Parathyroid adenoma (tissue), 2 donors: Measurements from ENCODE around the gene ATP8B1.

Source experiments
- H2AFZ ChIP-seq: fragments of 300-600 bp; sonication (generic); one replicate; pipeline ENCODE4 v1.7.0; 2017; ENCODE audit warnings: antibody characterized with exemption, mild to moderate bottlenecking
- H3K27ac ChIP-seq: fragments of 300-600 bp; sonication (generic); one replicate; pipeline ENCODE4 v1.7.0; 2017
- H3K27me3 ChIP-seq: fragments of 300-600 bp; sonication (generic); one replicate; pipeline ENCODE4 v1.7.0; 2017; ENCODE audit warnings: low read length; ENCODE audit not compliant: control insufficient read depth, insufficient read depth
- H3K36me3 ChIP-seq: fragments of 300-600 bp; sonication (generic); one replicate; pipeline ENCODE4 v1.7.0; 2017; ENCODE audit warnings: low read length; ENCODE audit not compliant: control insufficient read depth, insufficient read depth
- H3K4me1 ChIP-seq: fragments of 300-600 bp; sonication (generic); one replicate; pipeline ENCODE4 v1.7.0; 2017; ENCODE audit warnings: control low read depth
- H3K4me2 ChIP-seq: fragments of 300-600 bp; sonication (generic); one replicate; pipeline ENCODE4 v1.7.0; 2017; ENCODE audit warnings: low read length
- H3K4me3 ChIP-seq: fragments of 300-600 bp; sonication (generic); one replicate; pipeline ENCODE4 v1.7.0; 2017; ENCODE audit warnings: low read depth, low read length
- H3K79me2 ChIP-seq: fragments of 300-600 bp; sonication (generic); one replicate; pipeline ENCODE4 v1.7.0; 2017; ENCODE audit warnings: control low read depth
- H3K9ac ChIP-seq: fragments of 300-600 bp; sonication (generic); one replicate; pipeline ENCODE4 v1.7.0; 2017; ENCODE audit warnings: mild to moderate bottlenecking
- H3K9me3 ChIP-seq: fragments of 300-600 bp; sonication (generic); one replicate; pipeline ENCODE4 v1.7.0; 2017; ENCODE audit warnings: low read length; ENCODE audit not compliant: control insufficient read depth
- CTCF ChIP-seq: fragments of 300-600 bp; sonication (generic); IDR thresholded peaks from one replicate; pipeline ENCODE4 v1.7.0; 2017; ENCODE audit warnings: antibody characterized with exemption, mild to moderate bottlenecking
- donor health status: primary hyperparathyroidism.

The ATP8B1 gene

DNA sequence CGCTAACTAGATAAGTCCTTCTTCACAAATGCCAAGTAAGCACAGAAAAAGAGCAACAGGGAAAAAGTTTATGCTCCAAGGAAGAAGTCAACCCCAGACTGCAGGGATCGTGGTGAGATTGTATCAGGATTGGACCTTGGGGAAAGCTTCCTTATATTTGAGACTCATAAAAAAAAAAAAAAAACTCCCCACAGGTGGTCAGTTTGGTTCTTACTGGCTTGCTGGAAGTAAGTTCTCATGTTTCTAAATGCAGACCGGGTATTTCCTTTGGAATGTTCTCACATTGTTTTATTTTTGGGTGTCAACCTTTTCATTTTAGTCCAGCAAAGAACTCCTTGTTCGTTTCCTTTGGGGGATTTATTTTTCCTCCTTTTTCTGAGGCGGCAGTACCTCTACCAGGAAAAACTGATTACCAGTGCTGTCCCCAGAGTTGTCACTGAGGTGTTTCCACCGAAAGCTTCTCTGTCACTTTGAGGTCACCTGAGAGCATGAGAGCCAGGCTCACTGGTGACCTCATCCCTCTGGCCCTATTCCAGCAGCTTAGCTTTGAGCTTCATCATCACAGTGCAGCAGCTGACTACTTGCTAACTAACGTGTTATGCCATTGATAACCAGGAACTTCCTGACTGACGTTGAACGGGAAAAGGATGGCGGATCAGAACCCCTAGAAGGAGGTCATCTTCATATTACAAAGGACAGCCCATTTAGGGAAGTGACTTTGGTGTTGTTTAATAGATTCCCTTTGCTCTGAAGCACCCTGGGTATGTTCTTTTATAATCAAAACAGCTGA lies 16.8 kb upstream of the ATP8B1 start:
- Histone ChIP-seq H3K4me2 (peak overlapping the region; percentile 65), H3K4me3 (peak overlapping the region; percentile 11), H3K9me3 (no peaks in the 10 kb centered on the region), H3K27me3 (no peaks in the 10 kb centered on the region), H3K9ac (no peak overlapping the region), H3K79me2 (no peaks in the 10 kb centered on the region), H3K27ac (peak overlapping the region; percentile 40), H3K36me3 (no peaks in the 10 kb centered on the region), H2AFZ (peak overlapping the region; percentile 35), H3K4me1 (no peaks in the 10 kb centered on the region)
- TF ChIP-seq CTCF: no peak

- H3K27me3 ChIP-seq: no peaks in the 10 kb centered on the region
- H3K4me1 ChIP-seq: no peaks in the 10 kb centered on the region
- H3K9me3 ChIP-seq: no peaks in the 10 kb centered on the region
- no peaks in the 10 kb centered on the region for H3K36me3 ChIP-seq
- TF ChIP-seq CTCF: no peak
- H3K79me2 ChIP-seq: no peaks in the 10 kb centered on the region
- H3K4me3 ChIP-seq: no peak overlapping the region
- H3K27ac ChIP-seq: no peak overlapping the region
- H3K4me2 ChIP-seq: no peak overlapping the region
- H2AFZ ChIP-seq: no peak overlapping the region
- H3K9ac ChIP-seq: no peak overlapping the region
Measured at GRCh38 chr18:57819119-57819518, 16.0 kb upstream of the ATP8B1 start.

DNA sequence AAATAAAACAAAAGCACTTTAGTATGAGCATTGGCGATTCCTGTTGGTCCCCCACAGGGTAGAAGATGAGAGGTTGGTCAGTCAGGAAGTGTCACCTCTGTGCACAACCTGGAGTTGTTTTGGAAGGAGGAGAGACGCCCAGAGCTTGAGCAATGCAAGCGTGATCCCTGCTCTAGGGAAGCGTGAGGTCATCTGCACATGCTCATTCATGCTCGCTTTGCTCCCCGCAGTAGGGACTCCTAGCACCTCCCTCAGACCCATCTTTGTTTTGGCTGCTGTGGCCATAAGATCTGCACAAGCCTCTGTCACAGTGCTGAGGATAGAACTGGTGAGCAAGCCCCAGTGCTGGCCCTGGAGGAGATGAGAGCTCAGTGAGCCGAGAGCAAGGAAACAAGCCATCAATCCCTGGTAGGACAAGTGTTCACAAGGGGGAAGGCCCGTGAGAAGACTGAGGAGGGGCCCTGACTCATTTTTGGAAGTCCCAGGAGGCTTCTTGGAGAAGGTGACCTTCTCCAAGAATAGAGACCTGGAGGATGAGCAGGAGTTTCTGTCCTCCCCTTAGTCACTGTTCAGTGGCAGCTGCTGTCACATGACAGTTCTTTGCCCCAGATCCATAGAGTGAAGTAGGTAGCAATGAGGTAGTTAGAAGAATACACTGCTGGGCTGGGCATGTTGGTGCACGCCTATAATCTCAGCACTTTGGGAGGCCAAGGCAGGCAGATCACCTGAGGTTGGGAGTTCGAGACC lies 13.3 kb upstream of the ATP8B1 start:
- Histone ChIP-seq H3K27ac (no peak overlapping the region), H3K27me3 (no peaks in the 10 kb centered on the region), H3K4me3 (no peak overlapping the region), H3K9me3 (no peaks in the 10 kb centered on the region), H3K36me3 (no peaks in the 10 kb centered on the region), H3K4me1 (no peaks in the 10 kb centered on the region), H3K79me2 (no peaks in the 10 kb centered on the region), H2AFZ (no peak overlapping the region), H3K9ac (no peak overlapping the region), H3K4me2 (no peak overlapping the region)
- no peak for TF ChIP-seq CTCF

DNA sequence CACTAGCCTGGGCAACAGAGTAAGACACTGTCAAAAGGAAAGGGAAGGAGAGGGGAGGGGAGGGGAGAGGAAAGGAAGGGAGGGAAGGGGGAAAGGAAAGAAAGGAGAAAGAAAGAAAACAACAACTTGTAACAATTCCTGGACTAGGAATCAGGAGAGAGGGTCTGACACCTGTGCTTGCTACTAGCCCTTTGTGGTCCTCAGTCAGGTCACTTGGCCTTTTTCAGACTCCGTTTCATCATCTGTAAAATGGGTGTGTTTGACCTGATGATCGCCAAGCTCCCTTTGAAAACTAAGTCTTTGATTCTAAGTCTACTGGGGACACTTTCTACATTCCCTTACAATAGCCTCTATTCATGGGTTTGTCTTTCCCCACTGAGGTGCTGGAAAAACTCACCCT lies 11.4 kb upstream of the ATP8B1 start:
- Histone ChIP-seq H3K4me2 (no peak overlapping the region), H3K4me1 (no peaks in the 10 kb centered on the region), H2AFZ (no peak overlapping the region), H3K9me3 (no peaks in the 10 kb centered on the region), H3K4me3 (no peak overlapping the region), H3K36me3 (no peaks in the 10 kb centered on the region), H3K79me2 (no peaks in the 10 kb centered on the region), H3K9ac (no peak overlapping the region), H3K27ac (no peak overlapping the region), H3K27me3 (no peaks in the 10 kb centered on the region)
- no peak for TF ChIP-seq CTCF
